ENCODE data around the gene CYCS. TPM values are rescaled to one million over a fixed set of nuclear protein-coding genes. Genes with fewer than 3 reads are reported as not detected.

Gene CYCS
- total and polyA plus RNA-seq, 5 donors from 2014 or later = 119 to 186 (median 146) TPM

GRCh38 chr7:25101817-25102216 lies 23.2 kb downstream of the CYCS start:
- Histone ChIP-seq H3K36me3 (ENCODE audit: control insufficient read depth, insufficient read depth, low read length) (no peaks in the 10 kb centered on the region), H3K9me3 (ENCODE audit: control insufficient read depth in 2 of 2, low read length in 2 of 2) (no peaks in the 10 kb centered on the region), H3K4me3 (ENCODE audit: low read depth, low read length) (no peak overlapping the region), H3K27ac (ENCODE audit: insufficient read depth, low read length, poor library complexity, severe bottlenecking) (no peak overlapping the region), H3K4me1 (ENCODE audit: control insufficient read depth, insufficient read depth, low read length, poor library complexity, severe bottlenecking) (no peaks in the 10 kb centered on the region), H3K27me3 (ENCODE audit: control insufficient read depth, insufficient read depth, low read length) (peaks cover 2% of the 10 kb centered on the region)
- Mint-ChIP-seq H3K9me3 (peaks cover 0 to 1% (median 0%) of the 10 kb centered on the region in 7 donors), H3K27me3 (peaks cover 10% of the 10 kb centered on the region), H3K4me3 (no peak overlapping the region), H3K4me1 (no peaks in the 10 kb centered on the region), H3K27ac (no peak overlapping the region), H3K36me3 (no peaks in the 10 kb centered on the region)
- DNase-seq (no peak), ATAC-seq (ENCODE audit: low read depth in 2 of 2) (no peak)

GRCh38 chr7:25098096-25099046 lies 26.7 kb downstream of the CYCS start:
- Mint-ChIP-seq H3K4me1 (peaks cover 3 to 12% (median 5%) of the 10 kb centered on the region in 4 donors), H3K27ac (no peak overlapping the region), H3K36me3 (no peaks in the 10 kb centered on the region), H3K4me3 (no peak overlapping the region), H3K9me3 (peaks cover 0 to 1% (median 0%) of the 10 kb centered on the region in 7 donors), H3K27me3 (peaks cover 7% of the 10 kb centered on the region)
- ATAC-seq (ENCODE audit: low read depth in 2 of 2) = peak; percentile 79 to 80
- peak; percentile 35 to 77 (median 59) for DNase-seq
- no peak overlapping the region for H3K4me3 ChIP-seq (ENCODE audit: low read depth, low read length)
- H3K4me1 ChIP-seq (ENCODE audit: control insufficient read depth, insufficient read depth, low read length, poor library complexity, severe bottlenecking) = no peaks in the 10 kb centered on the region
- H3K27me3 ChIP-seq (ENCODE audit: control insufficient read depth, insufficient read depth, low read length) = no peaks in the 10 kb centered on the region
- no peaks in the 10 kb centered on the region for H3K36me3 ChIP-seq (ENCODE audit: control insufficient read depth, insufficient read depth, low read length)
- H3K9me3 ChIP-seq (ENCODE audit: control insufficient read depth in 2 of 2, low read length in 2 of 2) = no peaks in the 10 kb centered on the region
- no peak overlapping the region for H3K27ac ChIP-seq (ENCODE audit: insufficient read depth, low read length, poor library complexity, severe bottlenecking)

- H3K27ac Mint-ChIP-seq = no peak overlapping the region
- Histone ChIP-seq H3K36me3 (ENCODE audit: control insufficient read depth, insufficient read depth, low read length) (no peaks in the 10 kb centered on the region), H3K4me3 (ENCODE audit: low read depth, low read length) (no peak overlapping the region), H3K4me1 (ENCODE audit: control insufficient read depth, insufficient read depth, low read length, poor library complexity, severe bottlenecking) (no peaks in the 10 kb centered on the region), H3K9me3 (ENCODE audit: control insufficient read depth in 2 of 2, low read length in 2 of 2) (no peaks in the 10 kb centered on the region), H3K27me3 (ENCODE audit: control insufficient read depth, insufficient read depth, low read length) (no peaks in the 10 kb centered on the region), H3K27ac (ENCODE audit: insufficient read depth, low read length, poor library complexity, severe bottlenecking) (no peak overlapping the region)
- no peak overlapping the region for H3K4me3 Mint-ChIP-seq
- peaks cover 12% of the 10 kb centered on the region for H3K27me3 Mint-ChIP-seq
- ATAC-seq (ENCODE audit: low read depth in 2 of 2) (no peak), DNase-seq (no peak)
- peaks cover 4 to 12% (median 6%) of the 10 kb centered on the region in 4 donors for H3K4me1 Mint-ChIP-seq
- peaks cover 0 to 1% (median 0%) of the 10 kb centered on the region in 7 donors for H3K9me3 Mint-ChIP-seq
- H3K36me3 Mint-ChIP-seq = no peaks in the 10 kb centered on the region
Measured at GRCh38 chr7:25095516-25096345, 29.3 kb downstream of the CYCS start.

GRCh38 chr7:25093268-25093826 lies 31.7 kb downstream of the CYCS start:
- Mint-ChIP-seq H3K4me1 (peaks cover 4 to 12% (median 6%) of the 10 kb centered on the region in 4 donors), H3K9me3 (peaks cover 0 to 1% (median 0%) of the 10 kb centered on the region in 7 donors), H3K27ac (peak overlapping the region in 1 of 3 donors; percentile 21), H3K36me3 (no peaks in the 10 kb centered on the region), H3K27me3 (peaks cover 8% of the 10 kb centered on the region), H3K4me3 (no peak overlapping the region)
- no peak overlapping the region for H3K27ac ChIP-seq (ENCODE audit: insufficient read depth, low read length, poor library complexity, severe bottlenecking)
- no peaks in the 10 kb centered on the region for H3K27me3 ChIP-seq (ENCODE audit: control insufficient read depth, insufficient read depth, low read length)
- no peaks in the 10 kb centered on the region for H3K36me3 ChIP-seq (ENCODE audit: control insufficient read depth, insufficient read depth, low read length)
- H3K4me1 ChIP-seq (ENCODE audit: control insufficient read depth, insufficient read depth, low read length, poor library complexity, severe bottlenecking) = no peaks in the 10 kb centered on the region
- H3K4me3 ChIP-seq (ENCODE audit: low read depth, low read length) = no peak overlapping the region
- DNase-seq (peak; percentile 50 to 77 (median 69)), ATAC-seq (ENCODE audit: low read depth in 2 of 2) (peak; percentile 73 to 74)
- no peaks in the 10 kb centered on the region for H3K9me3 ChIP-seq (ENCODE audit: control insufficient read depth in 2 of 2, low read length in 2 of 2)

GRCh38 chr7:25091779-25092178 lies 33.3 kb downstream of the CYCS start:
- H3K4me1 Mint-ChIP-seq = peaks cover 4 to 12% (median 6%) of the 10 kb centered on the region in 4 donors
- H3K9me3 Mint-ChIP-seq = no peaks in the 10 kb centered on the region
- ATAC-seq (ENCODE audit: low read depth in 2 of 2) (no peak), DNase-seq (no peak)
- H3K36me3 ChIP-seq (ENCODE audit: control insufficient read depth, insufficient read depth, low read length) = no peaks in the 10 kb centered on the region
- no peaks in the 10 kb centered on the region for H3K9me3 ChIP-seq (ENCODE audit: control insufficient read depth in 2 of 2, low read length in 2 of 2)
- no peaks in the 10 kb centered on the region for H3K27me3 ChIP-seq (ENCODE audit: control insufficient read depth, insufficient read depth, low read length)
- no peak overlapping the region for H3K4me3 Mint-ChIP-seq
- H3K27me3 Mint-ChIP-seq = peaks cover 7% of the 10 kb centered on the region
- H3K4me3 ChIP-seq (ENCODE audit: low read depth, low read length) = no peak overlapping the region
- no peaks in the 10 kb centered on the region for H3K36me3 Mint-ChIP-seq
- H3K27ac Mint-ChIP-seq = no peak overlapping the region
- H3K4me1 ChIP-seq (ENCODE audit: control insufficient read depth, insufficient read depth, low read length, poor library complexity, severe bottlenecking) = no peaks in the 10 kb centered on the region
- H3K27ac ChIP-seq (ENCODE audit: insufficient read depth, low read length, poor library complexity, severe bottlenecking) = no peak overlapping the region

- Mint-ChIP-seq H3K27me3 (peaks cover 12% of the 10 kb centered on the region), H3K27ac (no peak overlapping the region), H3K36me3 (no peaks in the 10 kb centered on the region), H3K4me1 (peaks cover 4 to 12% (median 6%) of the 10 kb centered on the region in 4 donors), H3K4me3 (no peak overlapping the region), H3K9me3 (no peaks in the 10 kb centered on the region)
- Histone ChIP-seq H3K36me3 (ENCODE audit: control insufficient read depth, insufficient read depth, low read length) (no peaks in the 10 kb centered on the region), H3K27ac (ENCODE audit: insufficient read depth, low read length, poor library complexity, severe bottlenecking) (no peak overlapping the region), H3K4me1 (ENCODE audit: control insufficient read depth, insufficient read depth, low read length, poor library complexity, severe bottlenecking) (no peaks in the 10 kb centered on the region), H3K4me3 (ENCODE audit: low read depth, low read length) (no peak overlapping the region), H3K27me3 (ENCODE audit: control insufficient read depth, insufficient read depth, low read length) (no peaks in the 10 kb centered on the region), H3K9me3 (ENCODE audit: control insufficient read depth in 2 of 2, low read length in 2 of 2) (no peaks in the 10 kb centered on the region)
- DNase-seq = no peak
- no peak for ATAC-seq (ENCODE audit: low read depth in 2 of 2)
Measured at GRCh38 chr7:25091176-25091575, 33.9 kb downstream of the CYCS start.

- peak overlapping the region in 1 of 3 donors; percentile 34 for H3K27ac Mint-ChIP-seq
- peaks cover 16% of the 10 kb centered on the region for H3K27me3 Mint-ChIP-seq
- H3K4me1 Mint-ChIP-seq = peaks cover 4 to 12% (median 6%) of the 10 kb centered on the region in 4 donors
- H3K9me3 ChIP-seq (ENCODE audit: control insufficient read depth in 2 of 2, low read length in 2 of 2) = no peaks in the 10 kb centered on the region
- H3K27me3 ChIP-seq (ENCODE audit: control insufficient read depth, insufficient read depth, low read length) = no peaks in the 10 kb centered on the region
- no peaks in the 10 kb centered on the region for H3K36me3 Mint-ChIP-seq
- H3K4me3 Mint-ChIP-seq = no peak overlapping the region
- no peaks in the 10 kb centered on the region for H3K36me3 ChIP-seq (ENCODE audit: control insufficient read depth, insufficient read depth, low read length)
- H3K4me1 ChIP-seq (ENCODE audit: control insufficient read depth, insufficient read depth, low read length, poor library complexity, severe bottlenecking) = no peaks in the 10 kb centered on the region
- no peak for DNase-seq
- no peak overlapping the region for H3K27ac ChIP-seq (ENCODE audit: insufficient read depth, low read length, poor library complexity, severe bottlenecking)
- no peaks in the 10 kb centered on the region for H3K9me3 Mint-ChIP-seq
- no peak for ATAC-seq (ENCODE audit: low read depth in 2 of 2)
- no peak overlapping the region for H3K4me3 ChIP-seq (ENCODE audit: low read depth, low read length)
Measured at GRCh38 chr7:25090374-25090773, 34.7 kb downstream of the CYCS start.

All from CD4-positive, CD25-positive, alpha-beta regulatory T cell (primary cell).